Activated CD8-positive, alpha-beta T cell treated with anti-CD3 and anti-CD28 coated beads for 36 hours (primary cell): ENCODE results near the gene PLBD2. TPM values are rescaled to one million over a fixed set of nuclear protein-coding genes. Genes with fewer than 3 reads are reported as not detected.

Experiments
- ATAC-seq: fragments of 200-7000 bp; cut with Tn5 transposase; one replicate; pipeline ENCODE4 v1.10.0; 2021; ENCODE audit warnings: mild to moderate bottlenecking, moderate library complexity
- CTCF ChIA-PET: fragments of 350-600 bp; sonication (Branson Sonifier 250); formaldehyde crosslinking; loops from one replicate; lab custom pipeline; 2021; ENCODE audit warnings: antibody characterized with exemption; lab: Charles Lee
- POLR2A ChIA-PET: fragments of 350-600 bp; sonication (Branson Sonifier 250); formaldehyde crosslinking; loops from one replicate; lab custom pipeline; 2021; ENCODE audit warnings: antibody characterized with exemption; lab: Charles Lee
- DNase-seq: peaks from one replicate; pipeline ENCODE4 v3.0.0-alpha.2; 2020
- H3K27ac Mint-ChIP-seq: one replicate; pipeline ENCODE4 v1.8.0; 2021; ENCODE audit warnings: mild to moderate bottlenecking, mixed read lengths
- H3K27me3 Mint-ChIP-seq: one replicate; pipeline ENCODE4 v1.8.0; 2021; ENCODE audit warnings: mixed read lengths
- H3K36me3 Mint-ChIP-seq: one replicate; pipeline ENCODE4 v1.8.0; 2021; ENCODE audit warnings: low read depth, mixed read lengths
- H3K4me1 Mint-ChIP-seq: one replicate; pipeline ENCODE4 v1.8.0; 2021; ENCODE audit warnings: low read depth, mixed read lengths
- H3K4me3 Mint-ChIP-seq: one replicate; pipeline ENCODE4 v1.8.0; 2021; ENCODE audit warnings: mild to moderate bottlenecking, moderate library complexity, mixed read lengths
- H3K9me3 Mint-ChIP-seq: one replicate; pipeline ENCODE4 v1.8.0; 2021; ENCODE audit warnings: mixed read lengths
- intact Hi-C: fragments of 100-400 bp; cut with micrococcal nuclease; formaldehyde crosslinking; loops from one replicate; pipeline ENCODE4 v1.10.0; 2022
- total RNA-seq, 2 experiments: library from RNA; stranded (reverse); gene quantifications; one replicate each; pipeline ENCODE4 v1.2.3, GENCODE V29; 2021
- TF ChIP-seq, protein P1 (sequence below): fragments of 200-600 bp; IDR thresholded peaks from one replicate; pipeline ENCODE4 v1.8.0; 2022; ENCODE audit warnings: antibody characterized with exemption, mild to moderate bottlenecking

PLBD2 gene
- total RNA-seq, 2 experiments from 2014 or later: 13.5 to 13.9 TPM

DNA sequence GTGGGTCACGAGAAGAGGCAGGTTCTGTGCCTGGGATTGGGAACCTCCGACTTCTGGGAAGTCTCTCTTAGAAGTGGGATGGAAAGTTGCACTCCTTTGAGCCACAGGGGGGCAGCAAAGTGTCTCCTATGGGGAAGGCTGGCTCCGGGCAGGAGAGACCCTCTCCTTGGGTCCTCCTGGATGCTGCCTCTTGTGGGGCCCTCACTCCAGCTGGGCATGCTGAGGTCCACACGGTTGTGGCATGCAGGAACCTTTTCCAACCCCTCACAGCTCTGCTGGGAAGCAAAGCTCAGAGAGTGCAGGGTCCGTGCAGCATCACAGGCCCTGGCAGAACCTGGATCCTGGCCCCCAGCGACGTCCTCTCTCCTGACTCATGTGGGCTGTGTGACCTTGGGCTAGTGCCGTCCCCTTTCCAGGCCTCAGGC lies 81.2 kb downstream of the PLBD2 start:
- Mint-ChIP-seq H3K27ac (no peak overlapping the region), H3K36me3 (no peaks in the 10 kb centered on the region), H3K27me3 (peaks cover 8% of the 10 kb centered on the region), H3K4me1 (no peaks in the 10 kb centered on the region), H3K4me3 (no peak overlapping the region), H3K9me3 (no peaks in the 10 kb centered on the region)
- CTCF ChIA-PET: no interaction called here
- TF ChIP-seq, protein P1, sequence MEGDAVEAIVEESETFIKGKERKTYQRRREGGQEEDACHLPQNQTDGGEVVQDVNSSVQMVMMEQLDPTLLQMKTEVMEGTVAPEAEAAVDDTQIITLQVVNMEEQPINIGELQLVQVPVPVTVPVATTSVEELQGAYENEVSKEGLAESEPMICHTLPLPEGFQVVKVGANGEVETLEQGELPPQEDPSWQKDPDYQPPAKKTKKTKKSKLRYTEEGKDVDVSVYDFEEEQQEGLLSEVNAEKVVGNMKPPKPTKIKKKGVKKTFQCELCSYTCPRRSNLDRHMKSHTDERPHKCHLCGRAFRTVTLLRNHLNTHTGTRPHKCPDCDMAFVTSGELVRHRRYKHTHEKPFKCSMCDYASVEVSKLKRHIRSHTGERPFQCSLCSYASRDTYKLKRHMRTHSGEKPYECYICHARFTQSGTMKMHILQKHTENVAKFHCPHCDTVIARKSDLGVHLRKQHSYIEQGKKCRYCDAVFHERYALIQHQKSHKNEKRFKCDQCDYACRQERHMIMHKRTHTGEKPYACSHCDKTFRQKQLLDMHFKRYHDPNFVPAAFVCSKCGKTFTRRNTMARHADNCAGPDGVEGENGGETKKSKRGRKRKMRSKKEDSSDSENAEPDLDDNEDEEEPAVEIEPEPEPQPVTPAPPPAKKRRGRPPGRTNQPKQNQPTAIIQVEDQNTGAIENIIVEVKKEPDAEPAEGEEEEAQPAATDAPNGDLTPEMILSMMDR: peak; percentile 63
- ATAC-seq (no peak), DNase-seq (peak; percentile 37)
- POLR2A ChIA-PET: no interaction called here
- intact Hi-C loops: no loop called here

GRCh38 chr12:113440336-113440735 lies 81.9 kb downstream of the PLBD2 start:
- POLR2A ChIA-PET: no interaction called here
- no peaks in the 10 kb centered on the region for H3K4me1 Mint-ChIP-seq
- H3K4me3 Mint-ChIP-seq: no peak overlapping the region
- no peak for ATAC-seq
- H3K27me3 Mint-ChIP-seq: peaks cover 8% of the 10 kb centered on the region
- no peaks in the 10 kb centered on the region for H3K9me3 Mint-ChIP-seq
- TF ChIP-seq, protein P1: no peak
- intact Hi-C loops: no loop called here
- no peak for DNase-seq
- no peak overlapping the region for H3K27ac Mint-ChIP-seq
- H3K36me3 Mint-ChIP-seq: no peaks in the 10 kb centered on the region
- CTCF ChIA-PET: no interaction called here

Other genes with a start within 250 kb of the PLBD2 start
- 10 to 100 TPM in 1 of 2 experiments, 1 to 10 TPM in 1; 9.8 to 12.4 TPM for gene RASAL1, start 222.8 kb upstream of the PLBD2 start, total RNA-seq
- 1 to 10 TPM; 1.7 to 1.9 TPM for gene CFAP73, start 208.9 kb upstream of the PLBD2 start, total RNA-seq
- gene DDX54, start 173.1 kb upstream of the PLBD2 start, total RNA-seq: 100 to 1,000 TPM; 112 to 133 TPM
- 10 to 100 TPM; 18.5 to 19.1 TPM for gene RITA1, start 172.9 kb upstream of the PLBD2 start, total RNA-seq
- 10 to 100 TPM; 29.9 to 33.5 TPM for gene TPCN1, start 137.1 kb upstream of the PLBD2 start, total RNA-seq
- 10 to 100 TPM; 13.4 to 18.9 TPM for gene SLC8B1, start 23.5 kb upstream of the PLBD2 start, total RNA-seq
- not detected for gene SDS, start 45.3 kb downstream of the PLBD2 start, total RNA-seq
- gene SDSL, start 63.8 kb downstream of the PLBD2 start, total RNA-seq: not detected
- gene LHX5, start 113.3 kb downstream of the PLBD2 start, total RNA-seq: not detected